ENCODE data around the gene TAB3.

TAB3 gene, protein sequence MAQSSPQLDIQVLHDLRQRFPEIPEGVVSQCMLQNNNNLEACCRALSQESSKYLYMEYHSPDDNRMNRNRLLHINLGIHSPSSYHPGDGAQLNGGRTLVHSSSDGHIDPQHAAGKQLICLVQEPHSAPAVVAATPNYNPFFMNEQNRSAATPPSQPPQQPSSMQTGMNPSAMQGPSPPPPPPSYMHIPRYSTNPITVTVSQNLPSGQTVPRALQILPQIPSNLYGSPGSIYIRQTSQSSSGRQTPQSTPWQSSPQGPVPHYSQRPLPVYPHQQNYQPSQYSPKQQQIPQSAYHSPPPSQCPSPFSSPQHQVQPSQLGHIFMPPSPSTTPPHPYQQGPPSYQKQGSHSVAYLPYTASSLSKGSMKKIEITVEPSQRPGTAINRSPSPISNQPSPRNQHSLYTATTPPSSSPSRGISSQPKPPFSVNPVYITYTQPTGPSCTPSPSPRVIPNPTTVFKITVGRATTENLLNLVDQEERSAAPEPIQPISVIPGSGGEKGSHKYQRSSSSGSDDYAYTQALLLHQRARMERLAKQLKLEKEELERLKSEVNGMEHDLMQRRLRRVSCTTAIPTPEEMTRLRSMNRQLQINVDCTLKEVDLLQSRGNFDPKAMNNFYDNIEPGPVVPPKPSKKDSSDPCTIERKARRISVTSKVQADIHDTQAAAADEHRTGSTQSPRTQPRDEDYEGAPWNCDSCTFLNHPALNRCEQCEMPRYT

DNA sequence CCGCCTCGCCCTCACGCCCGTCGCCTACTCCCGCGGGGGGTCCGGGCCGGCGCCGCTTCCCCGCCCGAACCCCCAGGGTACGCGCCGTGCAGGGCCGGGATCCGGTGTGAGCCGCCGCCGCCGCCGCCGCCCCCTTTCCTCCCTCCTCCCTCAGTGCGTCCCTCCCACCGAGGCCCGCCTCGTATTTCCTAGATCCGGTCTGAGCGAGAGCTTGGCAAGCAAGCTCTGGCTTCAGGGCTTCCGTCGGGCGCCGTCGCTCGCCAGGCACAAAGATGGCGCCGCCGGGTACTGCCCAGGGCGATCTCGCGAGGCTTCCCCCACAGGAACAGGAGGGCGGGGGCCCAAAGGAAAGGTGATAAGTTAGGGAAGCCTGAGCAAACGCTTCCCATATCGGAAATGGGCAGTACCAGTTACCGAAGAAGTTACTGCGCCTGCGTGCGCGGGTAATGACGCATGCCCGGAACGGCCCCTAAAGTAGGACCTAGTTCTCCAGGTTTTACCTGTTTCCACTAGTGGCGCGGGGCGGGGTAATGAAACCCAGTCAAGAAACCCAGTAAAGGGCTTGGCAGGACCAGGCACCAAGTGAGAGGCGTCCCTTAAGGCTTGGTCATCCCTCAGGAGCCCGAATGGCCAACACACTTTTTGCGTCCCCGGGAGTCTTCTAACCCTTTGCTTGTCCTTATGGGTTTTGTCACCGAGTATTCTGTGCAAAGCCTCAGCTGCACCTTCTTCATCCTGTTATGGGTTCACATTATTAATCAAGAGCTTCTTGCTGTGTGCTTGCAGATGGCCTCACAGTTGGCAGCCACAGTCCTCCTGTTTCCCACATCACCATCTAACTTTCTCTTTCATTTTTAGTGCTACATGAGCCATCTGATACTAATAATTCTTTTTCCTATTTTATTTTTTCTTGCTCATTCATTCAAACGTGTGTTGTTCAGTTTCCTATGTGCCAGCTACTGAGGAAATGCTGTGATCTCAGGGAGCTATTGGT is at the start of gene TAB3:
TAB3 (minus strand) TSS at position 108 of the 994 bp plus-strand sequence. CDS start 29,666 bp downstream, outside the sequence.
- TF ChIP-seq, protein P1, sequence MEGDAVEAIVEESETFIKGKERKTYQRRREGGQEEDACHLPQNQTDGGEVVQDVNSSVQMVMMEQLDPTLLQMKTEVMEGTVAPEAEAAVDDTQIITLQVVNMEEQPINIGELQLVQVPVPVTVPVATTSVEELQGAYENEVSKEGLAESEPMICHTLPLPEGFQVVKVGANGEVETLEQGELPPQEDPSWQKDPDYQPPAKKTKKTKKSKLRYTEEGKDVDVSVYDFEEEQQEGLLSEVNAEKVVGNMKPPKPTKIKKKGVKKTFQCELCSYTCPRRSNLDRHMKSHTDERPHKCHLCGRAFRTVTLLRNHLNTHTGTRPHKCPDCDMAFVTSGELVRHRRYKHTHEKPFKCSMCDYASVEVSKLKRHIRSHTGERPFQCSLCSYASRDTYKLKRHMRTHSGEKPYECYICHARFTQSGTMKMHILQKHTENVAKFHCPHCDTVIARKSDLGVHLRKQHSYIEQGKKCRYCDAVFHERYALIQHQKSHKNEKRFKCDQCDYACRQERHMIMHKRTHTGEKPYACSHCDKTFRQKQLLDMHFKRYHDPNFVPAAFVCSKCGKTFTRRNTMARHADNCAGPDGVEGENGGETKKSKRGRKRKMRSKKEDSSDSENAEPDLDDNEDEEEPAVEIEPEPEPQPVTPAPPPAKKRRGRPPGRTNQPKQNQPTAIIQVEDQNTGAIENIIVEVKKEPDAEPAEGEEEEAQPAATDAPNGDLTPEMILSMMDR (IDR thresholded peaks at IDR 0.05), result no peak
- Histone ChIP-seq H3K4me3 (peak within 1 kb of the TSS; percentile 90), H3K27ac (peak within 1 kb of the TSS; percentile 70 to 87)
- DNase-seq (ENCODE audit: low spot score), result peak; percentile 96

DNA sequence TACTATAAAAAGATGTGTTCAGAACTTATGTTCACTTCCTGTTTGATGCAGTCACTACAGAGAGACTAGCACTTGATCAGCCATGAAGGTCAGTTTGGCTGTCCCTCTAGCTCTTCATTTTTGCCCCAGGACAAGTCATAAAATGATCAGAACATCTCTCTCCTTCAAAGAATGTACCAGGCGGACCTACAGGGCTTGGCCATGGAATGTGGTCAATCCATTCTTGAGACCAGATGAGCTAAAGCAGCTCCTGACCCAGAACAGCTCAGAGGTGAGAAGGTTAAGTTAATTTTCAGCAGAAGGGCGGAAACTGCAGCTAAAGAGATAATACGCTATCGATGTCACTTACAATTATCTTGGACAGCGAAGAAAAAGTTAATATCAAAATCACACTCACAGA is 49.2 kb upstream of the TAB3 start:
- no peak for DNase-seq (ENCODE audit: low spot score)
- Histone ChIP-seq H3K27ac (no peak overlapping the region), H3K4me3 (no peak overlapping the region)
- TF ChIP-seq, protein P1 (IDR thresholded peaks at IDR 0.05), result no peak

DNA sequence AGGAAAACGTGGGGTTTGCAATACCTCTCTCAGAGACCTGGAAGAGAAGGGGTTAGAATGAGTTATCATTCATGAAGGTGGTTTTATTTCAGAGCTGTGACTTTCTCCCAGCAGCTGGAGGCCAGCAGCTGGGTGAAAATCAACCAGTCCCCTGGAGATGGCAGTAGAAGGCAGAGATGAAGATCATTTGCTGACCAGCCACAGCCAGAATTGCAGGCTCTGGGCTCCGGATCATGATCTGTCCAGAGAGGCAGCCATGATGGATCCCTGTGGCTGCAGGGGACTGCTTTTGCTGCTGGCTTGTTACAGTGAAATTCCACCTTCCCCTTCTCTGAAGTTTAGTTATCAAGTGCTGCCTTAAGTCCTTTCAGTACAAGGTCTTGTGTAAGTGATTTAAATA is 46.9 kb upstream of the TAB3 start:
- Histone ChIP-seq H3K27ac (no peak overlapping the region), H3K4me3 (no peak overlapping the region)
- no peak for DNase-seq (ENCODE audit: low spot score)
- TF ChIP-seq, protein P1 (IDR thresholded peaks at IDR 0.05), result no peak

DNA sequence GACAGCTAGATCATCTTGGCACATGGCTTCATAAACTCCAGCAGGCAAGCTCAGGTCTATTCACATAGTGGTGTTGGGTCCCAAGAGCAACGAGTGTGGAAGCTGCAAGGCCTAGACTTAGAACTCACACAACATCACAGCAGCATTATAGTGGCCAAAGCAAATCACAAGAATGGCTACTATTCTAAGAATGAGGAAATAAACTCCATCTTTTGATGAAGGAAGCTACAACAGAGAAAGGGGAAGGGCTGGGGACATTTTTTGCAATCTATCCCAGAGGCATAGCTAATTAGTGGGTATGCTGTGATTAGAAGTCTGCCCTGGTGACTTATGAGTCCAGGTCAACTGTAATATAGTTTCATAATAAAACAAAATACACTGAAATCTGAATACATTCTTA is 42.9 kb upstream of the TAB3 start:
- no peak for DNase-seq (ENCODE audit: low spot score)
- no peak overlapping the region for H3K4me3 ChIP-seq
- no peak overlapping the region for H3K27ac ChIP-seq
- TF ChIP-seq, protein P1 (IDR thresholded peaks at IDR 0.05), result no peak

DNA sequence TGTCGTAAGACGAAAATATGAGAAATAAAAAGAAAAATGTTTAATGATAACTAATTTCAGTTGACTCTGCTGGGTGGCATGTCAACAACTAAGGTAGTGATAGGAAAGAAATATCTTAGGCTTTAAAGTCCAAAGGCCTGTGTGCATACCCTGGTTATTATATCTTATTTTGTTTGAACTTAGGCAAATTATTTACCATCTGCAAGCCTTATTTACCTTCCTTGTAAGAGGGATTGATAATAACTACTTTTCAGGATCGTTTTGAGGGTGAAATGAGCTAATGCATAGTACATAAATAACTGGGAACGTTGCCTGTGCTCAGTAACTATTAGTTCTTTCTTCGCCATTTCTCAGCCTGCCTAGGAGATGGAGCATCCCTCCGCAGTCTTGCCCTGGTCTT is 41.6 kb upstream of the TAB3 start:
- Histone ChIP-seq H3K27ac (no peak overlapping the region), H3K4me3 (no peak overlapping the region)
- TF ChIP-seq, protein P1 (IDR thresholded peaks at IDR 0.05), result no peak
- DNase-seq (ENCODE audit: low spot score), result no peak

DNA sequence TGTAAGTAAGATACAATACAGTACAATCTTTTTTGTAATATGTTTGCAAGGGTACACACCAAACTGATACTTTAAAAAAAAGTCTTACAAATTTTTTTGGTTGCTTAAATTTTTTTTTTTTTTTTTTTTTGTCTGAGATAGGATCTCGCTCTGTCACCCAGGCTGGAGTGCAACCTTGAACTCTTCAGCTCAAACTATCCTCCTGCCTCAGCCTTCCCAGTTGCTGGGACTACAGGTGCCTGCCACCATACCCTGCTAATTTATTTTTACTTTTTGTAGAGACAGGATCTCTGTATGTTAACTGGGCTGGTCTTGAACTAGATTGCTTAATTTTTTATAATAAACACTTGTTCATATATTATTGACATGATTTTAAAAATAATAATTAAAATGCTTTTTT is 41.1 kb upstream of the TAB3 start:
- Histone ChIP-seq H3K27ac (no peak overlapping the region), H3K4me3 (no peak overlapping the region)
- DNase-seq (ENCODE audit: low spot score), result no peak
- TF ChIP-seq, protein P1 (IDR thresholded peaks at IDR 0.05), result no peak
